Neural progenitor cell (in vitro differentiated cells): ENCODE results near the gene PTBP3.

Source experiments
- CTCF ChIP-seq: fragments of 200-600 bp; sonication (generic); IDR thresholded peaks from 2 replicates; pipeline ENCODE4 v1.5.1; 2017; ENCODE audit warnings: antibody characterized with exemption, mild to moderate bottlenecking
- EZH2 ChIP-seq: fragments of 200-600 bp; sonication (generic); IDR thresholded peaks from 2 replicates; pipeline ENCODE4 v1.6.1; 2017; ENCODE audit warnings: antibody characterized with exemption, mild to moderate bottlenecking, moderate library complexity

- TF ChIP-seq CTCF (no peak), EZH2 (no peak)
These were observed 165.2 kb downstream of the PTBP3 start for GRCh38 chr9:112168197-112168596.
